GM12878 (cell line): ENCODE data around the gene GNL3. TPM values are rescaled to one million over a fixed set of nuclear protein-coding genes. Genes with fewer than 3 reads are reported as not detected.

Experiments used
- ATAC-seq: fragments of 200-7000 bp; cut with Tn5 transposase; 3 replicates; pipeline ENCODE4 v1.9.1; 2020; ENCODE audit warnings: mild to moderate bottlenecking, moderate library complexity
- BruUV-seq: library from RNA; stranded (reverse); fragments of 400-500 nt; replicated peaks from 2 replicates; lab custom pipeline; 2021; lab: Mats Ljungman, UMichigan
- CTCF ChIA-PET: fragments of 300-600 bp; sonication (Branson Sonifier 250); formaldehyde crosslinking; extraction: SDS; loops from one replicate; lab custom pipeline; 2021; ENCODE audit warnings: inconsistent platforms; lab: Yijun Ruan, JAX
- POLR2A ChIA-PET: fragments of 350-600 bp; formaldehyde crosslinking; extraction: SDS; loops from one replicate; lab custom pipeline; 2021; ENCODE audit warnings: inconsistent platforms; lab: Charles Lee
- RAD21 ChIA-PET: fragments of 300-600 bp; sonication (Branson Sonifier 250); formaldehyde crosslinking; loops from one replicate; lab custom pipeline; 2023; ENCODE audit warnings: antibody characterized with exemption; ENCODE audit not compliant: unreplicated experiment; lab: Charles Lee
- SMC1A ChIA-PET: fragments of 300-600 bp; sonication (Branson Sonifier 250); formaldehyde crosslinking; loops from one replicate; lab custom pipeline; 2023; ENCODE audit not compliant: unreplicated experiment, uncharacterized antibody; lab: Charles Lee
- DNase-seq: peaks from one replicate; pipeline ENCODE4 v3.0.0-alpha.2; 2011; ENCODE audit warnings: low read depth, low spot score
- FAIRE-seq: peaks from 3 replicates; lab custom pipeline; 2011; peaks lifted over from hg19 to GRCh38; lab: Jason Lieb, UNC
- H2AFZ ChIP-seq: 2 replicates; pipeline ENCODE4 v1.6.0; 2011; ENCODE audit warnings: low read depth, low read length, control low read depth; ENCODE audit not compliant: control insufficient read depth
- H3K27ac ChIP-seq: 2 replicates; pipeline ENCODE4 v1.5.1; 2011; ENCODE audit warnings: control low read depth; ENCODE audit not compliant: control insufficient read depth, insufficient read depth
- H3K27me3 ChIP-seq, 2 experiments: replicated peaks in 1 of 2; 2 replicates each; pipeline versions ENCODE4 v1.6.0 to v1.6.1; 2011; ENCODE audit warnings: low read length in 1 of 2; ENCODE audit not compliant: control insufficient read depth in 2 of 2, insufficient read depth in 2 of 2
- H3K36me3 ChIP-seq, 2 experiments: 2 replicates each; pipeline ENCODE4 v1.5.1; 2011; ENCODE audit warnings: low read length in 1 of 2; ENCODE audit not compliant: control insufficient read depth in 2 of 2, insufficient read depth in 2 of 2
- H3K4me1 ChIP-seq: 2 replicates; pipeline ENCODE4 v1.6.1; 2011; ENCODE audit warnings: mild to moderate bottlenecking, low read length, moderate library complexity, mixed read lengths; ENCODE audit not compliant: control insufficient read depth, insufficient read depth
- H3K4me2 ChIP-seq: 2 replicates; pipeline ENCODE4 v1.6.0; 2011; ENCODE audit warnings: control low read depth; ENCODE audit not compliant: control insufficient read depth, insufficient read depth
- H3K4me3 ChIP-seq: fragments of 200-600 bp; sonication (generic); 2 replicates; pipeline ENCODE4 v1.5.1; 2016
- H3K79me2 ChIP-seq: 2 replicates; pipeline ENCODE4 v1.6.0; 2011; ENCODE audit warnings: low read length; ENCODE audit not compliant: control insufficient read depth, insufficient read depth
- H3K9ac ChIP-seq: 2 replicates; pipeline ENCODE4 v1.8.0; 2011; ENCODE audit warnings: low read length, control low read depth, mixed read lengths; ENCODE audit not compliant: control insufficient read depth, insufficient read depth
- H3K9me3 ChIP-seq: replicated peaks from 3 replicates; pipeline ENCODE4 v1.5.1; 2011; ENCODE audit warnings: mild to moderate bottlenecking, low read length; ENCODE audit not compliant: control insufficient read depth, insufficient read depth
- H4K20me1 ChIP-seq: 2 replicates; pipeline ENCODE4 v1.6.0; 2011; ENCODE audit not compliant: control insufficient read depth, insufficient read depth
- CBFB ChIP-seq: IDR thresholded peaks from 2 replicates; pipeline ENCODE4 v1.6.1; 2016; ENCODE audit warnings: antibody characterized with exemption, low read depth
- CREB1 ChIP-seq: IDR thresholded peaks from 2 replicates; pipeline ENCODE4 v1.6.1; 2012; ENCODE audit warnings: low read depth, mild to moderate bottlenecking, inconsistent platforms
- ELK1 ChIP-seq: IDR thresholded peaks from 2 replicates; pipeline ENCODE4 v1.6.1; 2012; ENCODE audit warnings: low read depth, low read length, improper control_type of control experiment
- ETV6 ChIP-seq, 2 experiments: fragments of 450-650 bp in 1 of 2; IDR thresholded peaks in 1 of 2; conservative IDR thresholded peaks in 1 of 2; 2 replicates each; pipeline ENCODE4 v1.6.1; 2014; ENCODE audit warnings: antibody characterized with exemption in 1 of 2, borderline replicate concordance in 1 of 2, low read depth in 1 of 2, mild to moderate bottlenecking in 1 of 2, moderate library complexity in 1 of 2
- KAT2A ChIP-seq: conservative IDR thresholded peaks from 2 replicates; pipeline ENCODE4 v1.6.1; 2011; ENCODE audit warnings: low read depth, low read length; ENCODE audit not compliant: control insufficient read depth
- POLR2A ChIP-seq: IDR thresholded peaks from 2 replicates; pipeline ENCODE4 v1.6.1; 2011; ENCODE audit warnings: low read depth, mild to moderate bottlenecking, low read length
- POU2F2 ChIP-seq: IDR thresholded peaks from 3 replicates; pipeline ENCODE4 v1.6.1; 2011; ENCODE audit warnings: low read depth, mild to moderate bottlenecking, low read length, borderline replicate concordance
- RUNX3 ChIP-seq: IDR thresholded peaks from 2 replicates; pipeline ENCODE4 v1.6.1; 2012; ENCODE audit warnings: low read length, inconsistent platforms
- SMARCA5 ChIP-seq: fragments of 450-650 bp; IDR thresholded peaks from 2 replicates; pipeline ENCODE4 v1.6.1; 2017; ENCODE audit warnings: mild to moderate bottlenecking
- TCF3 ChIP-seq: IDR thresholded peaks from 2 replicates; pipeline ENCODE4 v1.6.1; 2012; ENCODE audit warnings: low read depth, mild to moderate bottlenecking, low read length, borderline replicate concordance; ENCODE audit not compliant: insufficient read depth
- TCF7 ChIP-seq: IDR thresholded peaks from 2 replicates; pipeline ENCODE4 v1.6.1; 2014; ENCODE audit warnings: antibody characterized with exemption, borderline replicate concordance
- USF2 ChIP-seq: IDR thresholded peaks from 2 replicates; pipeline ENCODE4 v1.6.1; 2011; ENCODE audit warnings: low read depth, low read length, improper control_type of control experiment, borderline replicate concordance
- WGBS: methylation state at CpG from one replicate; pipeline ENCODE4 v1.1.6; 2016; ENCODE audit warnings: low lambda C conversion rate; ENCODE audit not compliant: insufficient replicate concordance, insufficient coverage; ENCODE audit errors: missing lambda C conversion rate; 5-methylcytosine and 5-hydroxymethylcytosine counted together
- in situ Hi-C: fragments of 300-500 bp; cut with MboI; formaldehyde crosslinking; loops from 9 replicates; pipeline ENCODE4 v1.14.3; 2018; ENCODE audit warnings: mixed read lengths
- intact Hi-C: fragments of 100-400 bp; cut with micrococcal nuclease; formaldehyde crosslinking; loops from one replicate; pipeline ENCODE4 v1.14.2; 2022; ENCODE audit not compliant: unreplicated experiment
- polyA plus RNA-seq, 11 experiments: library from polyadenylated mRNA; depleted of rRNA in 4 of 11; unstranded in 6 of 11; stranded (reverse) in 5 of 11; fragments of >200 nt; fragmentation: Nextera tagmentation in 4 of 11; fragmentation: Illumina TruSeq in 1 of 11; extraction: Ambion mirVana in 4 of 11; extraction: Trizol in 1 of 11; gene quantifications; 1 replicate in 1 of 11; 2 replicates in 10 of 11; pipeline versions ENCODE4 v1.2.1 to v1.2.3, GENCODE V29; 2011 to 2016; ENCODE audit warnings: inconsistent platforms in 2 of 11, missing spikeins in 2 of 11, low read depth in 1 of 11
- total RNA-seq, 4 experiments: library from RNA; depleted of rRNA in 3 of 4; stranded (reverse); fragments of >200 nt in 3 of 4; fragmentation: Illumina TruSeq in 1 of 4; extraction: Trizol in 1 of 4; gene quantifications; 2 replicates each; pipeline versions ENCODE4 v1.2.1 to v1.2.3, GENCODE V29; 2013 to 2021

Gene GNL3
- total and polyA plus RNA-seq, 10 of the 15 experiments (the other 5 are each of a cell fraction or from before 2014, with no cell fraction given), result 172 to 368 (median 257) TPM

GRCh38 chr3:52697632-52697965, 11.8 kb downstream of the GNL3 start:
- intact Hi-C loops, result no loop called here
- ChIA-PET CTCF (interaction anchor here (1.0 to 1.1 kb wide), 2 partner anchors 10 to 11 kb away, joined by 3 to 4 read pairs; partner anchors contain the start of gene GNL3), RAD21 (interaction anchor here (0.8 to 1.6 kb wide), 5 partner anchors 8 to 45 kb away, joined by 3 to 5 read pairs (median 4); partner anchors contain the start of genes GLT8D1 and SPCS1), SMC1A (interaction anchor here (0.7 to 2.1 kb wide), 4 partner anchors 9 to 27 kb away, joined by 3 to 17 read pairs (median 5); partner anchors contain the start of genes GLT8D1 and SPCS1), POLR2A (interaction anchor here (1.5 to 2.5 kb wide), 3 partner anchors 9 to 196 kb away, joined by 4 to 25 read pairs (median 20); partner anchors contain the start of genes GLT8D1, GNL3, PBRM1 and SPCS1)
- Histone ChIP-seq H2AFZ (no peak overlapping the region), H4K20me1 (no peaks in the 10 kb centered on the region), H3K4me1 (peaks cover 36% of the 10 kb centered on the region), H3K4me2 (peak overlapping the region; percentile 85), H3K36me3 (peaks cover 13 to 32% of the 10 kb centered on the region in 2 experiments), H3K9ac (no peak overlapping the region; the same call in 1 of the 2 replicates), H3K79me2 (peaks cover 14% of the 10 kb centered on the region), H3K9me3 (no peaks in the 10 kb centered on the region), H3K27me3 (no peaks in the 10 kb centered on the region), H3K4me3 (no peak overlapping the region; the same call in 1 of the 2 replicates), H3K27ac (peak overlapping the region; percentile 91)
- WGBS, result 96% methylated on average over 4 of the region's 4 CpGs
- in situ Hi-C loops, result no loop called here
- FAIRE-seq (no peak), ATAC-seq (no peak), DNase-seq (no peak)
- TF ChIP-seq RUNX3 (peak; percentile 25; the same call in 1 of the 2 replicates), SMARCA5 (no peak), POLR2A (peak; percentile 52; the same call in 1 of the 2 replicates)
- no TSS peak for BruUV-seq

- Histone ChIP-seq H3K27me3 (no peaks in the 10 kb centered on the region), H3K4me3 (peak overlapping the region; percentile 90; the same call in 1 of the 2 replicates), H3K27ac (no peak overlapping the region; the same call in 1 of the 2 replicates), H3K79me2 (peaks cover 60% of the 10 kb centered on the region), H3K4me2 (peak overlapping the region; percentile 92), H3K9ac (no peak overlapping the region), H3K4me1 (peaks cover 10% of the 10 kb centered on the region), H4K20me1 (no peaks in the 10 kb centered on the region), H3K36me3 (0 out of 4 replicates have a peak, but pooled peaks cover 0 to 2% of the 10 kb centered on the region in 2 experiments), H2AFZ (no peak overlapping the region), H3K9me3 (no peaks in the 10 kb centered on the region)
- no peak for FAIRE-seq
- SMC1A ChIA-PET, result no interaction called here
- CTCF ChIA-PET, result no interaction called here
- no TSS peak for BruUV-seq
- in situ Hi-C loops (no loop called here), intact Hi-C loops (loop anchor here (10.0 kb wide), 1 partner anchor 341 kb away; the partner anchor contains the start of gene SFMBT1)
- POLR2A ChIA-PET, result interaction anchor here (0.7 to 2.9 kb wide), 2 partner anchors 16 to 290 kb away, joined by 4 to 15 read pairs; partner anchors contain the start of gene GNL3
- ATAC-seq, result no peak
- RAD21 ChIA-PET, result interaction anchor here (0.7 kb wide), 1 partner anchor 80 kb away, joined by 3 read pairs; no protein-coding TSS in a partner anchor
- no peak for DNase-seq
- TF ChIP-seq CBFB, result no peak
- no peak for TF ChIP-seq CREB1
- no peak for TF ChIP-seq ELK1
- TF ChIP-seq USF2, result no peak
- no peak for TF ChIP-seq POU2F2
- TF ChIP-seq TCF7, result no peak
- TF ChIP-seq ETV6 (conservative IDR thresholded peaks at IDR 0.05 in 1 of 2, IDR thresholded peaks at IDR 0.05 in 1 of 2; ENCODE audit: borderline replicate concordance in 1 of 2, low read depth in 1 of 2), result no peak
- no peak for TF ChIP-seq KAT2A
- TF ChIP-seq TCF3, result no peak
- WGBS, result 91% methylated on average over 7 of the region's 7 CpGs
Observed at GRCh38 chr3:52703341-52703740, 17.5 kb downstream of the GNL3 start.
